ENCODE results near the gene ANKS1A. TPM values are rescaled to one million over a fixed set of nuclear protein-coding genes. Genes with fewer than 3 reads are reported as not detected.

ANKS1A gene
- polyA plus RNA-seq, 1 of the 3 experiments (the other 2 are of a cell fraction), result 7.6 TPM

DNA sequence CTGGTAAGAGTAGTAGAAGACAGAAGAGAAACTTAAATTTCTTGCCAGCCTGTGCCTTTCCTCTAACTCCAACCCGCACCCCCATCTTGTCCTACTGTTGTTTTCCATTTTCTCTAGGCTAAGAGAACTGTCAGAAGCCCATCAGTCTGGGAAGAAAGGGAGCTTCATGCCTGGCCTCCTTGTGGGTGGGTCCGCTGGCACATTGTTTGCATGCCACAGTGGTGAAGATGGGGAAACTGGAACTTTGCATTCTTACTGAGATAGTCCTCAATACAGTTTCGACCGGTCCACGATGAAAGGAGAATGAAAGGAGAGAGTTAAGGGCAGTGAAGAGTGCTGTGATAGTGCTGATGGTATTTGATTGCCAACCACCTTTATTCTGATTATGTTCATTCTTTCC is 149.0 kb downstream of the ANKS1A start (continued):
- TF ChIP-seq USF2 (IDR thresholded peaks at IDR 0.05; ENCODE audit: borderline replicate concordance, low read depth, low read length) (no peak), RAD21 (IDR thresholded peaks at IDR 0.05; ENCODE audit: low read length) (no peak), USF1 (IDR thresholded peaks at IDR 0.05; ENCODE audit: borderline replicate concordance, low read depth) (no peak), FOXM1 (IDR thresholded peaks at IDR 0.05; ENCODE audit: low read depth) (no peak), SIN3A (IDR thresholded peaks at IDR 0.05; ENCODE audit: borderline replicate concordance, low read depth, low read length) (no peak)

GRCh38 chr6:35040398-35040797 is 151.3 kb downstream of the ANKS1A start:
- H3K36me3 ChIP-seq (replicated peaks in 1 of 2; ENCODE audit: control insufficient read depth in 1 of 2, insufficient read depth in 2 of 2, low read length in 1 of 2), result peaks cover 0 to 3% of the 10 kb centered on the region in 2 experiments
- H3K27ac ChIP-seq (ENCODE audit: low read depth in 2 of 2, low read length in 1 of 2), result no peak overlapping the region
- peaks cover 14 to 35% of the 10 kb centered on the region in 2 experiments; a peak in 3 of 4 replicates for H3K4me1 ChIP-seq (ENCODE audit: control insufficient read depth in 1 of 2, insufficient read depth in 2 of 2, low read depth in 1 of 2, low read length in 1 of 2)
- H3F3A ChIP-seq (replicated peaks; ENCODE audit: insufficient read depth), result no peaks in the 10 kb centered on the region
- TF ChIP-seq CHD2 (IDR thresholded peaks at IDR 0.05; ENCODE audit: low read length, partially characterized antibody) (no peak), TCF12 (IDR thresholded peaks at IDR 0.05) (no peak), USF1 (IDR thresholded peaks at IDR 0.05; ENCODE audit: borderline replicate concordance, low read depth) (no peak), FOXM1 (IDR thresholded peaks at IDR 0.05; ENCODE audit: low read depth) (no peak), SIN3A (IDR thresholded peaks at IDR 0.05; ENCODE audit: borderline replicate concordance, low read depth, low read length) (no peak), TEAD4 (IDR thresholded peaks at IDR 0.05; ENCODE audit: borderline replicate concordance, insufficient read depth) (no peak), TAF1 (IDR thresholded peaks at IDR 0.05; ENCODE audit: borderline replicate concordance, low read depth, low read length) (no peak)
- TF ChIP-seq, protein P1, sequence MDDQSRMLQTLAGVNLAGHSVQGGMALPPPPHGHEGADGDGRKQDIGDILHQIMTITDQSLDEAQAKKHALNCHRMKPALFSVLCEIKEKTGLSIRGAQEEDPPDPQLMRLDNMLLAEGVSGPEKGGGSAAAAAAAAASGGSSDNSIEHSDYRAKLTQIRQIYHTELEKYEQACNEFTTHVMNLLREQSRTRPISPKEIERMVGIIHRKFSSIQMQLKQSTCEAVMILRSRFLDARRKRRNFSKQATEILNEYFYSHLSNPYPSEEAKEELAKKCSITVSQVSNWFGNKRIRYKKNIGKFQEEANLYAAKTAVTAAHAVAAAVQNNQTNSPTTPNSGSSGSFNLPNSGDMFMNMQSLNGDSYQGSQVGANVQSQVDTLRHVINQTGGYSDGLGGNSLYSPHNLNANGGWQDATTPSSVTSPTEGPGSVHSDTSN (IDR thresholded peaks at IDR 0.05), result no peak
- TF ChIP-seq, protein P2, sequence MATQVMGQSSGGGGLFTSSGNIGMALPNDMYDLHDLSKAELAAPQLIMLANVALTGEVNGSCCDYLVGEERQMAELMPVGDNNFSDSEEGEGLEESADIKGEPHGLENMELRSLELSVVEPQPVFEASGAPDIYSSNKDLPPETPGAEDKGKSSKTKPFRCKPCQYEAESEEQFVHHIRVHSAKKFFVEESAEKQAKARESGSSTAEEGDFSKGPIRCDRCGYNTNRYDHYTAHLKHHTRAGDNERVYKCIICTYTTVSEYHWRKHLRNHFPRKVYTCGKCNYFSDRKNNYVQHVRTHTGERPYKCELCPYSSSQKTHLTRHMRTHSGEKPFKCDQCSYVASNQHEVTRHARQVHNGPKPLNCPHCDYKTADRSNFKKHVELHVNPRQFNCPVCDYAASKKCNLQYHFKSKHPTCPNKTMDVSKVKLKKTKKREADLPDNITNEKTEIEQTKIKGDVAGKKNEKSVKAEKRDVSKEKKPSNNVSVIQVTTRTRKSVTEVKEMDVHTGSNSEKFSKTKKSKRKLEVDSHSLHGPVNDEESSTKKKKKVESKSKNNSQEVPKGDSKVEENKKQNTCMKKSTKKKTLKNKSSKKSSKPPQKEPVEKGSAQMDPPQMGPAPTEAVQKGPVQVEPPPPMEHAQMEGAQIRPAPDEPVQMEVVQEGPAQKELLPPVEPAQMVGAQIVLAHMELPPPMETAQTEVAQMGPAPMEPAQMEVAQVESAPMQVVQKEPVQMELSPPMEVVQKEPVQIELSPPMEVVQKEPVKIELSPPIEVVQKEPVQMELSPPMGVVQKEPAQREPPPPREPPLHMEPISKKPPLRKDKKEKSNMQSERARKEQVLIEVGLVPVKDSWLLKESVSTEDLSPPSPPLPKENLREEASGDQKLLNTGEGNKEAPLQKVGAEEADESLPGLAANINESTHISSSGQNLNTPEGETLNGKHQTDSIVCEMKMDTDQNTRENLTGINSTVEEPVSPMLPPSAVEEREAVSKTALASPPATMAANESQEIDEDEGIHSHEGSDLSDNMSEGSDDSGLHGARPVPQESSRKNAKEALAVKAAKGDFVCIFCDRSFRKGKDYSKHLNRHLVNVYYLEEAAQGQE (IDR thresholded peaks at IDR 0.05; ENCODE audit: low read depth, low read length), result no peak
- no peak overlapping the region for H2AFZ ChIP-seq (ENCODE audit: low read depth)
- no peak overlapping the region for H3K4me2 ChIP-seq
- WGBS (ENCODE audit: low lambda C conversion rate), result 100% methylated on average over 1 of the region's 1 CpG
- no peaks in the 10 kb centered on the region for H4K20me1 ChIP-seq (ENCODE audit: insufficient read depth)
- ChIA-PET POLR2A (no interaction called here), CTCF (interaction anchor here (0.7 kb wide), 1 partner anchor 53 kb away, joined by 3 read pairs; no protein-coding TSS in a partner anchor)
- no peaks in the 10 kb centered on the region for H3K27me3 ChIP-seq (ENCODE audit: insufficient read depth)
- DNase-seq, result no peak
- H3K9me2 ChIP-seq, result no peaks in the 10 kb centered on the region
- H3K79me2 ChIP-seq (ENCODE audit: insufficient read depth), result no peaks in the 10 kb centered on the region
- no peak overlapping the region for H3K4me3 ChIP-seq (ENCODE audit: low read depth in 2 of 2, low read length in 1 of 2)
- no peaks in the 10 kb centered on the region for H3K9me3 ChIP-seq
- no peak overlapping the region for H3K9ac ChIP-seq
